C4-2B (cell line): ENCODE results near the gene RXRA.

Source experiments
- ZFX ChIP-seq: fragments of 450-650 bp; IDR thresholded peaks from 2 replicates; pipeline ENCODE4 v1.6.1; 2017
- TF ChIP-seq, protein P1 (sequence below): fragments of 450-650 bp; conservative IDR thresholded peaks from 2 replicates; pipeline ENCODE4 v1.5.1; 2017; ENCODE audit warnings: mild to moderate bottlenecking

DNA sequence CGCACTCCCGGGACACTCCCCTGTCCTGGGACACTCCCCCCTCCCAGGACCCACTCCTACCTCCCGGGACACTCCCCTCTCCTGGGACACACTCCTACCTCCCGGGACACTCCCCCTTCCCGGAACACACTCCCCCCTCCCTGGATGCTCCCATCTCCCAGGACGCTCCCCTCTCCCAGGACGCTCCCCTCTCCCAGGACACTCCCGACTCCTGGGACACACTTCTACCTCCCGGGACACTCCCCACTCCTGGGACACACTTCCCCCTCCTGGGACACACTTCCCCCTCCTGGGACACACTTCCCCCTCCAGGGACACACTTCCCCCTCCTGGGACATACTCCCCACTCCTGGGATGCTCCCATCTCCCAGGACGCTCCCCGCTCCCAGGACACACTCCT lies 95.6 kb downstream of the RXRA start:
- TF ChIP-seq, protein P1, sequence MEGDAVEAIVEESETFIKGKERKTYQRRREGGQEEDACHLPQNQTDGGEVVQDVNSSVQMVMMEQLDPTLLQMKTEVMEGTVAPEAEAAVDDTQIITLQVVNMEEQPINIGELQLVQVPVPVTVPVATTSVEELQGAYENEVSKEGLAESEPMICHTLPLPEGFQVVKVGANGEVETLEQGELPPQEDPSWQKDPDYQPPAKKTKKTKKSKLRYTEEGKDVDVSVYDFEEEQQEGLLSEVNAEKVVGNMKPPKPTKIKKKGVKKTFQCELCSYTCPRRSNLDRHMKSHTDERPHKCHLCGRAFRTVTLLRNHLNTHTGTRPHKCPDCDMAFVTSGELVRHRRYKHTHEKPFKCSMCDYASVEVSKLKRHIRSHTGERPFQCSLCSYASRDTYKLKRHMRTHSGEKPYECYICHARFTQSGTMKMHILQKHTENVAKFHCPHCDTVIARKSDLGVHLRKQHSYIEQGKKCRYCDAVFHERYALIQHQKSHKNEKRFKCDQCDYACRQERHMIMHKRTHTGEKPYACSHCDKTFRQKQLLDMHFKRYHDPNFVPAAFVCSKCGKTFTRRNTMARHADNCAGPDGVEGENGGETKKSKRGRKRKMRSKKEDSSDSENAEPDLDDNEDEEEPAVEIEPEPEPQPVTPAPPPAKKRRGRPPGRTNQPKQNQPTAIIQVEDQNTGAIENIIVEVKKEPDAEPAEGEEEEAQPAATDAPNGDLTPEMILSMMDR: no peak
- no peak for TF ChIP-seq ZFX
